SJSA1 (cell line): ENCODE measurements around the gene MINDY4. TPM values are rescaled to one million over a fixed set of nuclear protein-coding genes. Genes with fewer than 3 reads are reported as not detected.
A peak's percentile ranks its signal among the peaks of the same experiment; 100 is the strongest.

ENCODE experiments used
- DNase-seq, 2 experiments: peaks; one replicate each; pipeline ENCODE4 v3.0.0-alpha.2; 2015 to 2020; ENCODE audit warnings: low spot score in 2 of 2, low read depth in 1 of 2
- H3K27ac ChIP-seq: fragments of 250-450 bp; sonication (Bioruptor Pico); 2 replicates; pipeline ENCODE4 v1.5.1; 2020; ENCODE audit warnings: mild to moderate bottlenecking, moderate library complexity
- H3K27me3 ChIP-seq: fragments of 250-450 bp; sonication (Bioruptor Pico); replicated peaks from 2 replicates; pipeline ENCODE4 v1.5.1; 2020; ENCODE audit warnings: mild to moderate bottlenecking, moderate library complexity
- H3K36me3 ChIP-seq: fragments of 250-450 bp; sonication (Bioruptor Pico); 2 replicates; pipeline ENCODE4 v1.5.1; 2020; ENCODE audit warnings: mild to moderate bottlenecking
- H3K4me1 ChIP-seq: fragments of 250-450 bp; sonication (Bioruptor Pico); replicated peaks from 2 replicates; pipeline ENCODE4 v1.6.1; 2021; ENCODE audit warnings: mild to moderate bottlenecking
- H3K4me3 ChIP-seq: fragments of 250-450 bp; sonication (Bioruptor Pico); 2 replicates; pipeline ENCODE4 v1.5.1; 2020; ENCODE audit warnings: mild to moderate bottlenecking
- H3K9me3 ChIP-seq: fragments of 250-450 bp; sonication (Bioruptor Pico); replicated peaks from 2 replicates; pipeline ENCODE4 v1.5.1; 2020; ENCODE audit warnings: mild to moderate bottlenecking
- total RNA-seq: library from RNA; depleted of rRNA; stranded (reverse); fragments of >200 nt; shearing (Covaris generic); gene quantifications from 2 replicates; pipeline ENCODE4 v1.2.3, GENCODE V29; 2014

MINDY4 gene
- total RNA-seq, 1 experiment from 2014 or later, result 2.0 TPM

DNA sequence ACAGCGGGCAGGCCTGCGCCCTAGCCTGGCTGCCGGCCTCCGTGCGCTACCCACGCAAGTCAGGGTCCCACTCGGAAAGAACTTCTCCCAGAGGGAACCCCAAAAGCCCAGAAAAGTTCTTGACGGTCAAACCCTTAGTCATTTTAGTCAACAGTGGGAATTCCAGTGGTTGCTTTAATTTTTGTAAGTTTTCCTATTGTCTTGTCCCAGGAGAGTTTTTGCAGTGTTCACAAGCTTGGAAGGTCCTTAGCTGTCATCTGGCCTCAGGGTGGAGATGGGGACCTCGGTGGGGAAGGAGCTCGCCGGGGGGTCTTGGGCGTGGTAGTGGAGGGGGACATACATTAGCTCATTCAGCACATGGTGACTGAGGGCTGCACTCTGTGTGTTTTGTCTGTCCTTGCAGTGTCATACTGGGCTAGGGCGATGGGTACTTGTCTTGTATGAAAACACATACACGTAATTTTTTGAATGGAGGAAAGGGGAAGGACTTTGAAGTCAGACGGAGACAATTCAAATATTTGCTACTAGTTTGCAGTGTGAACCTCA, 736 bp downstream of the MINDY4 start:
- Histone ChIP-seq H3K36me3 (no peaks in the 10 kb centered on the region), H3K27ac (peak overlapping the region; percentile 80), H3K4me3 (peak overlapping the region; percentile 56), H3K4me1 (peaks cover 12% of the 10 kb centered on the region), H3K27me3 (no peaks in the 10 kb centered on the region), H3K9me3 (no peaks in the 10 kb centered on the region)
- peak in 1 of 2 experiments; percentile 36 for DNase-seq

DNA sequence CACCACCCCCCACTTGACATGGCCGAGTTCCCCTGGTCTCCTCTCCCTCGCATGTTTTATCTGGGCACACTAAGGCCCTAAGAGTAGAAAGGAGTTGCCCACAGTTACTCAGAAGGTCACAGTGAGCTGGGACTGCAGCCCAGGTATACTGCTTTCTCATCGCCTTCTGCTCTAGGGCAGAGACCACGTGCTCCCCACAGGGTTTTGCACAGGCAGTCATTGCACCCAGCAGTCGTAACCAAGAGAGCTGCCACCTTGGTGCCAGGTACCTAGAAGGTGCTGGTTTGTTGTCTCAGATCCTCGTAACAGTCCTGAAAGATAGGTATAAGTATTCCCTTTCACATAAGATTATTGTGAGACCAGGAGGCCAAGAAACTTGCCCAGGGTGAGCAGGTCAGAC, 1.8 kb downstream of the MINDY4 start:
- Histone ChIP-seq H3K27me3 (no peaks in the 10 kb centered on the region), H3K36me3 (no peaks in the 10 kb centered on the region), H3K27ac (no peak overlapping the region), H3K4me1 (peaks cover 12% of the 10 kb centered on the region), H3K9me3 (no peaks in the 10 kb centered on the region), H3K4me3 (no peak overlapping the region)
- no peak for DNase-seq

DNA sequence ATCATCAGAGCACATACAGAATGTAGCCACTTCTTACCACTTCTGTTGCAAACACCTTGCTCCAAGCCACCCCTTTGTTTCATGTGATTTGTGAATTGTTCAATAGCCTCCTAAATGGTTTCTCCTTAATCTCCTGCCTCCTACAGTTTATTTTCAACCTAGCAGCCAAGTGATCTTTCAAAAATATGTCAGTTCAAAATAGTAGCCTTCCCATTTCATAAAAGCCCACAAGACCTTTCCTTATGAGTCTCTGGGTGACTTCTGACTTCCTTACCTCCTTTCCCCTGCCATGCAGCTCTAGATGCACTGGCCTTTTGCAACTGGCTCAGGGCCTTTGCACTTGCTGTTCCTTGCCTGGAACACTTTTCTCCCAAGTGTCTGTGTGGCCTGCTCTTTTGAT, 4.8 kb downstream of the MINDY4 start:
- H3K27me3 ChIP-seq, result no peaks in the 10 kb centered on the region
- no peak overlapping the region for H3K27ac ChIP-seq
- no peak for DNase-seq
- no peaks in the 10 kb centered on the region for H3K9me3 ChIP-seq
- H3K36me3 ChIP-seq, result no peaks in the 10 kb centered on the region
- H3K4me1 ChIP-seq, result peaks cover 10% of the 10 kb centered on the region
- no peak overlapping the region for H3K4me3 ChIP-seq

DNA sequence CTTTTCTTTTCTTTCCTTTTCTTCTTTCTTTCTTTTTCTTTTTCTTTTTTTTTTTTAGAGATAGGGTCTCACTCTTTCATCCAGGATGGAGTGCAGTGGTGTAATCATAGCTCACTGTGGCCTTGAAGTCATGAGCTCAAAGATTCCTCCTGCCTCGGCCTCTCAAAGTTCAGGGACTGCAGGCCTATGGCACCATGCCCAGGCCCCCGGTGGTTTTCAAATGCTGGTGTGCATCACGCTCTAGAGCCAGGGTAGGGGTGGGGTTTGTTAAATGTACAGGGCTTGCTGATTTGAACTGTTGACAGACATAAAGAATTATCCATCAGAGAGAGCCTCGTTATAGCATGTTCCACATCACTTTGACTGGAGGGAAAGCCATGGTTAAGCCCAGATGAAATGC, 5.8 kb downstream of the MINDY4 start:
- no peaks in the 10 kb centered on the region for H3K9me3 ChIP-seq
- peaks cover 6% of the 10 kb centered on the region for H3K4me1 ChIP-seq
- no peak overlapping the region for H3K27ac ChIP-seq
- H3K27me3 ChIP-seq, result no peaks in the 10 kb centered on the region
- no peak for DNase-seq
- H3K4me3 ChIP-seq, result no peak overlapping the region
- peaks cover 3% of the 10 kb centered on the region; the same call in 1 of the 2 replicates for H3K36me3 ChIP-seq

DNA sequence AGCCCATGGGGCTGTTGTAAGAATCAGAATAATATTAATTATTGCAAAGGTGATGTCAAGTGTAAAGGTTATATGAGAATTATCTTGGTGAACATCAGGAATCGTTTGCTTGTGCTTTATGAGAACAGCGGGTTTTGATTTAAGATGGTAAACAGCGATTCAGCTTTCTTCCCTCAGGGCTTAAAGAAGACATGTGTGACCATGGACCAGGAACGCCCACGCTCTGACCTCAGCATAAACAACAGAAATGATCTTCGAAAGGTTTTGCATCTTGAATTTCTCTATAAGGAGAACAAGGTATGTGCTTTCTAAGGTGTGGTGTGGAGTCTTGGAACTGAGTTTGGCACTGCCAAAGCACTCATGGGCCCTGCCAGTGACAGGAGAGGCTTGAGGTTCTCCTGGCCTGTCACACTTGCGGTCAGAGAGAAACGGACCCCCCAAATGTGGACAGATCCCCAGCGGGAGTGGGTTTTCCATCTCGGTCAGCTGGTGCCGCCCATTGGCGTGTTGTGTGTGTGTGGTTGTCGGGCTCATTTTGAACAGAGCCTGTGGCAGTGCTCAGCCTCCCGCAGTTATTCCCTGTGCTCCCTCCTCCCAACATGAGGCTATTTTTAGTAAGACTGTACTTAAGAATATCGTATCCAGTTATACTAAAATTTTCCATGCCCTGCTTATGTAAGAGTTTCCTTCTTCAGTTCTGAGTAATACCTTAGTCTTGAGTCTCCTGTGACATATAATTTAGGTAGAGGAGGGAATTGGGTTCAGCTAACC, 7.2 kb downstream of the MINDY4 start:
- Histone ChIP-seq H3K4me3 (no peak overlapping the region), H3K9me3 (no peaks in the 10 kb centered on the region), H3K36me3 (peaks cover 6% of the 10 kb centered on the region; the same call in 1 of the 2 replicates), H3K27ac (no peak overlapping the region), H3K27me3 (no peaks in the 10 kb centered on the region), H3K4me1 (no peaks in the 10 kb centered on the region)
- no peak for DNase-seq

DNA sequence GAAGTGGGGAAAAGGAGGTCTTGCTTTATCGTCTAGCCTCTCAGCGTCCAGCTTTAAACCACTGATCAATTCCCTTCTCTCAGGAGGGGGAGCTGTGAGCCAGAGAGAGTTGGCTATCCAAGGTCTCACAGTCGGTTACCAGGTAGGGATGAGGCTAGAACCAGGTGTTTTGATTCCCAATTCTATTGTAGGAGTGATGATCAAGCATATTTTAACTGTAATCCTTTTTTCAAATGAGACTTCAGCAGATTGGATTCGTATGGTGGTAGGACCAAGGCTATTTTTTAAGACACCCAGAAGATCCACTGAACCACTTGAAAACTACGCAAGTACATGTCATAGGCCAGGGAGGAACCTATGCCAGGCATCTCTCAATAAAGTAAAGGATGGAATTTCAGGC, 8.4 kb downstream of the MINDY4 start:
- Histone ChIP-seq H3K36me3 (peaks cover 6% of the 10 kb centered on the region; the same call in 1 of the 2 replicates), H3K9me3 (no peaks in the 10 kb centered on the region), H3K27me3 (no peaks in the 10 kb centered on the region), H3K27ac (no peak overlapping the region), H3K4me3 (no peak overlapping the region), H3K4me1 (no peaks in the 10 kb centered on the region)
- DNase-seq, result no peak

DNA sequence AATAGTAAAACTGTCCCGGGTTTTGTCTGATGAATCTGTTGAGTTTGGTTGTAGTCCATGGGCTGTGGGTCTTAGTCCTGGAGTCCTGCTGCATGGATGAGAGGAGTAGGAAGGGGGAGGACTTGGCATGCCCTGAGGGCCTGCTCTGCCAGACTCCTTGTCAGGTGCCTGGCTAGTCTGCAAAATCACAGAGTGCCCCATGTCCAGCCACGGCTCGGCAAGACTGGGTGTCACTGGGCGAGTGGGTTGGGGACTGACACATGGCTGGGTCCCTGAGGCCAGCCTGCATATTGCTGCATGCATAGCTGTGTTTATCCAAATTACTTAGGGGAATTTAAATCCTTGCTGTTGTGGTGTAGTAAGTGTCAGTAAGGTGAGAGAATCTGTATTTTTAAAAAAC, 9.7 kb downstream of the MINDY4 start:
- H3K27ac ChIP-seq, result no peak overlapping the region
- DNase-seq, result no peak
- no peaks in the 10 kb centered on the region for H3K27me3 ChIP-seq
- H3K4me3 ChIP-seq, result no peak overlapping the region
- H3K9me3 ChIP-seq, result no peaks in the 10 kb centered on the region
- peaks cover 6% of the 10 kb centered on the region; the same call in 1 of the 2 replicates for H3K36me3 ChIP-seq
- H3K4me1 ChIP-seq, result no peaks in the 10 kb centered on the region

DNA sequence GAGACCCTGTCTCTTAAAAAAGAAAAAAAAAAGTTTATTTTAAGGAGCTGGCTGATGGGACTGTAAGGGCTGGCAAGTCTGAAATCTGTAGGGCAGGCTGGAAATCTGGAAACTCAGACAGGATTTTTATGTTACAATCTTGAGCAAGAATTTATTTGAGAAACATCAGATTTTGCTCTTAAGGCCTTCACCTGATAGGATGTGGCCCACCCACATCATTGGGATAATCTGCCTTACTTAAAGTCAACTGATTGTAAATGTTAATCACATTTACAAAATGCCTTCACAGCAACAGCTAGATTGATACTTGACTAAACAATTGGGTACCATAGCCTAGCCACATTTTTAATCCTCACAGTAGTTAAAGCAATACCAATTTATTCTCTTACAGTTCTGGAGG, 11.5 kb downstream of the MINDY4 start:
- no peaks in the 10 kb centered on the region for H3K27me3 ChIP-seq
- no peak overlapping the region for H3K27ac ChIP-seq
- H3K4me1 ChIP-seq, result no peaks in the 10 kb centered on the region
- H3K9me3 ChIP-seq, result no peaks in the 10 kb centered on the region
- no peak overlapping the region for H3K4me3 ChIP-seq
- no peak for DNase-seq
- H3K36me3 ChIP-seq, result peaks cover 6% of the 10 kb centered on the region; the same call in 1 of the 2 replicates

DNA sequence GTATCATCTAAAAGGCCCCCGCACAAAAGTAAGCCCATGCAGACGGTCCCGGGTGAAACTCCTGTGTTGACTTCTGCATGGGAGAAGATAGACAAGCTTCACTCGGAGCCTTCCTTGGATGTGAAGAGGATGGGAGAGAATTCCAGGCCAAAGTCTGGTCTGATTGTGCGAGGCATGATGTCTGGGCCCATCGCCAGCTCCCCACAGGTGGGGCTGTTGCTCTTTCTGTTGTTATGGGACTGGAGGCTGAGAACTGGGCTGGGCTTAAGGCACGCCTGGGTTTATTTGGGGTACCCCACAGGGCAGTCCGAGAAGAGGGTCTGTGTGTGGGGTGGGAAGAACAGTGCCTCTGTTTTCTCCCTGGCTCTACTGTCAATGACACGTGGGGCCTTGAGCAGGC, 14.6 kb downstream of the MINDY4 start:
- Histone ChIP-seq H3K36me3 (peaks cover 6% of the 10 kb centered on the region; the same call in 1 of the 2 replicates), H3K27ac (no peak overlapping the region), H3K27me3 (no peaks in the 10 kb centered on the region), H3K4me1 (no peaks in the 10 kb centered on the region), H3K4me3 (no peak overlapping the region), H3K9me3 (no peaks in the 10 kb centered on the region)
- no peak for DNase-seq

DNA sequence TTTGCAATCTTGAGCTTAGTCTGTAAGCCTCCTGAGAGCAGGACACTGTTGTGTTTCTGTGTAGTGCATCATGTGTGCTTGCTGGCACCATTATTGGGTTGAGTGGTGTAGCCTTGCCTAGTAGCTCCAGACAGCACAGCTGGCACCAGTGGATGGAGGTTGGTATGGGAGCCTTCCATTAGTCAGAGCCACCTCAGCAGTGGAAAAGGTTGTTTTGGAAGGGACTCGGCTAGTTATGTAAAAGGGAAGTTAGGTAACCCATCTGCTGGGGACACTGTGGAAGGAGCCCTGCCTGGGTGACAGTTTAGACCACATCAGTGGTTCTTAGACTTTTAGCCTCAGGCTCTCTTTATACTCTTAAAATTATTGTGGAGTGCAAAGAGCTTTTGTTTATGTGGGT, 16.3 kb downstream of the MINDY4 start:
- H3K27me3 ChIP-seq, result no peaks in the 10 kb centered on the region
- no peak for DNase-seq
- H3K4me3 ChIP-seq, result no peak overlapping the region
- H3K9me3 ChIP-seq, result no peaks in the 10 kb centered on the region
- H3K36me3 ChIP-seq, result no peaks in the 10 kb centered on the region
- H3K27ac ChIP-seq, result no peak overlapping the region
- no peaks in the 10 kb centered on the region for H3K4me1 ChIP-seq

DNA sequence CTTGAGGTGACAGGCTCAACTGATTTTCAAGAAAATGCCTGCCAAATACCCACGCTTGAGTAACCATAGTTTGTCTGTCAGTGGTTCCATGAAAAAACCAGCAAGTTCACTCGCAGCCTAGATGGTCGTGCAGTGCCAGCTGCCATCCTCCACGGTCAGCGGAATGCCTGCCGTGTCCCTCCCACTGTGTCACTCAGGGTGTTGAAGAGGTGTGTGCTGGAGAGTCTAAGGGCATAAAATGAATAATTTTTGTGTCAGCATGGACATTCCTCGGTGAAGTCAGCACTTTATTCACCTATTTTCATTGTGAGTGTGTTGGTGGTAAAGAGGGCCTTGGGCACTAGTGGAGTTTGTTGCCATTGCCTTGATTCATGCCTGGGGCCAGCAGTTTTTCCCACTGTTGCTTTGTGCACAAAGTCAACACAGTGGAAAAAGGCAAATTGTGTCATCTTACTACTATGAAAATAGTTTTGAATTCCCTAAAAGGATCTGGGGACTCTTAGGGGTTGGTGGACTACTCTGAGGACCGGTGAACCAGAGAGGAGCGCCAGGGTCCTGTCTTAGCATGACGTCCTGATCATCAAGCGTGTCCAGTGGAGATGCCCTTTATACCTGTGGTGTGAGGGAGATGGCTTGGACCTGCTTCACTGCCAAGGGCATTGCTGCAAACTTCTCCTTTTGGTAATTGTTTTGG, 17.6 kb downstream of the MINDY4 start:
- Histone ChIP-seq H3K27me3 (no peaks in the 10 kb centered on the region), H3K4me3 (no peak overlapping the region), H3K36me3 (no peaks in the 10 kb centered on the region), H3K4me1 (no peaks in the 10 kb centered on the region), H3K9me3 (no peaks in the 10 kb centered on the region), H3K27ac (no peak overlapping the region)
- no peak for DNase-seq

DNA sequence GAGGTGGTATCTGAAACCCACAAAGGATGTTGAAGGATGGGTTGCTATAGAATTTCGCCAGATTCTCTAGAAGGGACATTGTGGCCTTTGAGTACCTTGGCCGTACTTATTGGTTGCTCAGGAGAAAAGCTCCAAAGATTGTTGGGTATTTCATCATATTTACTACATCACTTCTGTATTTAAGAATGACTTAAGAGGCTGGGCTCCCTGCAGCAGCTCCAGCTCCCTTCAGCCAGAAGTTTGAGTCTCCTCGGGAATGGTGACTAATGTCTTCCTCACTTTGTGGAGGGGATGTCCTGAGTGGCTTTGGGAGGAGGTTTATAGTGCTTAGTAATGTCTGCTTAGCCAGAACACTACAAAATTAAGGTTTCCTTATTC, 18.1 kb downstream of the MINDY4 start:
- no peaks in the 10 kb centered on the region for H3K27me3 ChIP-seq
- H3K36me3 ChIP-seq, result no peaks in the 10 kb centered on the region
- DNase-seq, result peak in 1 of 2 experiments; percentile 4
- H3K9me3 ChIP-seq, result no peaks in the 10 kb centered on the region
- H3K27ac ChIP-seq, result no peak overlapping the region
- H3K4me1 ChIP-seq, result no peaks in the 10 kb centered on the region
- no peak overlapping the region for H3K4me3 ChIP-seq

DNA sequence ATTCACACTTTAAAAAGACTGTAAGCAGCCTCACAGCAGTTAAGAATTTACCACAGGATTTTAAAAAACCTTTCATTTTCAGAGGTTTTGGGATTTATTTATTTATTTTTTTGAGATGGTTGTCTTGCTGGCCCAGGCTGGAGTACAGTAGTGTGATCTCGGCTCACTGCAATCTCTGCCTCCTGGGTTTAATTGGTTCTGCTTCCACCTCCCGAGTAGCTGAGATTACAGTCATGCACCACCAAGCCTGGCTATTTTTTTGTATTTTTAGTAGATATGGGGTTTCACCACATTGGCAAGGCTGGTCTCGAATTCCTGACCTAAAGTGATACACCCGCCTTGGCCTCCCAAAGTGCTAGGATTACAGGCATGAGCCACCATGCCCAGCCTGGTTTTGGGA, 19.1 kb downstream of the MINDY4 start:
- Histone ChIP-seq H3K27me3 (no peaks in the 10 kb centered on the region), H3K4me1 (no peaks in the 10 kb centered on the region), H3K4me3 (no peak overlapping the region), H3K27ac (no peak overlapping the region), H3K36me3 (no peaks in the 10 kb centered on the region), H3K9me3 (no peaks in the 10 kb centered on the region)
- DNase-seq, result no peak

DNA sequence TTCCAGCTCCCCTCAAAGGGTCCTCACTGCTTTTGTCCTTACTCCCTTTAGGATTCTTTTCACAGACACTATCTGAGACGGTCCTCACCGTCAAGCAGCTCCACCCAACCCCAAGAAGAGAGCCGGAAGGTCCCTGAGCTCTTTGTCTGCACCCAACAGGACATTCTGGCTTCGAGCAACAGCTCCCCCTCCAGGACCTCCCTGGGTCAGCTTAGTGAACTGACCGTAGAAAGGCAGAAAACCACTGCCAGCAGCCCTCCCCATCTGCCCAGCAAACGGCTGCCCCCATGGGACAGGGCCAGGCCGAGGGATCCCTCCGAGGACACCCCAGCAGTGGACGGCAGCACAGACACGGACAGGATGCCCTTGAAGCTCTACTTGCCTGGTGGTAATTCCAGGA, 19.9 kb downstream of the MINDY4 start:
- H3K27me3 ChIP-seq, result no peaks in the 10 kb centered on the region
- peaks cover under 1% of the 10 kb centered on the region; the same call in 1 of the 2 replicates for H3K4me1 ChIP-seq
- no peak overlapping the region for H3K27ac ChIP-seq
- no peaks in the 10 kb centered on the region for H3K36me3 ChIP-seq
- no peak for DNase-seq
- H3K9me3 ChIP-seq, result no peaks in the 10 kb centered on the region
- H3K4me3 ChIP-seq, result no peak overlapping the region
